Esophagus squamous epithelium (tissue), 4 donors: ENCODE results near the gene SLC66A3.

Experiments
- POLR2A ChIP-seq, 4 donors: fragments of 450-650 bp; IDR thresholded peaks; one replicate each; pipeline ENCODE4 v1.6.1; 2017; ENCODE audit warnings: antibody characterized with exemption in 4 of 4, mild to moderate bottlenecking in 4 of 4, moderate library complexity in 3 of 4
- TF ChIP-seq, protein P1 (sequence below), 6 experiments: fragments of 450-650 bp in 4 of 6; fragments of 200-600 bp in 2 of 6; sonication (generic) in 2 of 6; IDR thresholded peaks; one replicate each; pipeline ENCODE4 v1.5.1; 2016 to 2019; ENCODE audit warnings: antibody characterized with exemption in 6 of 6, mild to moderate bottlenecking in 4 of 6, moderate library complexity in 4 of 6

DNA sequence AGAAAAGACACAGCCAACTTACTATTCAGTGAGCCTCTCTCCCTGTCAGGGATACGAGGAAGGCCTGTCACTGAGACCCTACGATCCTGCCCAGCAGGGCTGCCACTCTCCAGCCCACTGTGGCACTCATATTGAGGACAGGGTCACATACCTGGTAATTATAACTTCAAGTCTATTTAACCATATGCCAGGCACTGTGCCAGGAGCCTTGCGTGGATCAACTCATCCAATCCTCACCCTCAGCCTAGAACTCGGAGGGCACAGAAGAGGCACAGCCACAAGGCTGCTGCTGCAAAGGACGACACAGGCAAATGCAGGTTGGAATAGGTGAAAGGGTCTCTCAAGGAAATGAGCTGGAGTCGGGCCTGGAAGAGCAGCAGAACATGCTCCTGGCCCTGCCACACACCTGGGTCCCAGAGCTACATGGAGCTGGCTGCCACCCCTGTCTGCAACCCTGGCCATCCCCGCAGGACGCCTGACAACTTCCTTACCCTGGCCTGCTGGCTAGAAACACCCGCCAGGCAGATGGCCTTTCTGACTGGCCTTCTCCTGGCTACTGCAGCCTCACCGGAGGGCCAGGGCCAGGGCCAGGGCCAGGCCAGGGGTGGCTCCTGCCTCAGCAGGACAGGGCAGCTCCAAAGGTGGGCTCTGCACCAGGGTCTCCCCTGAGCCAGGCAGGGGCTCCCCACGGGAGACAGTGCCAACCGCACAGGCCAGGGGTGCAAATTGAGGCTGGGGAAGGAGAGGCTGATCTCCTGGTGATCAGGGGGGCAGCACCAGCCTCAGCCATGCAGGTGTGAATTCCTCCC lies 32.1 kb upstream of the SLC66A3 start:
- no peak for TF ChIP-seq POLR2A (IDR thresholded peaks at IDR 0.05)
- TF ChIP-seq, protein P1, sequence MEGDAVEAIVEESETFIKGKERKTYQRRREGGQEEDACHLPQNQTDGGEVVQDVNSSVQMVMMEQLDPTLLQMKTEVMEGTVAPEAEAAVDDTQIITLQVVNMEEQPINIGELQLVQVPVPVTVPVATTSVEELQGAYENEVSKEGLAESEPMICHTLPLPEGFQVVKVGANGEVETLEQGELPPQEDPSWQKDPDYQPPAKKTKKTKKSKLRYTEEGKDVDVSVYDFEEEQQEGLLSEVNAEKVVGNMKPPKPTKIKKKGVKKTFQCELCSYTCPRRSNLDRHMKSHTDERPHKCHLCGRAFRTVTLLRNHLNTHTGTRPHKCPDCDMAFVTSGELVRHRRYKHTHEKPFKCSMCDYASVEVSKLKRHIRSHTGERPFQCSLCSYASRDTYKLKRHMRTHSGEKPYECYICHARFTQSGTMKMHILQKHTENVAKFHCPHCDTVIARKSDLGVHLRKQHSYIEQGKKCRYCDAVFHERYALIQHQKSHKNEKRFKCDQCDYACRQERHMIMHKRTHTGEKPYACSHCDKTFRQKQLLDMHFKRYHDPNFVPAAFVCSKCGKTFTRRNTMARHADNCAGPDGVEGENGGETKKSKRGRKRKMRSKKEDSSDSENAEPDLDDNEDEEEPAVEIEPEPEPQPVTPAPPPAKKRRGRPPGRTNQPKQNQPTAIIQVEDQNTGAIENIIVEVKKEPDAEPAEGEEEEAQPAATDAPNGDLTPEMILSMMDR (IDR thresholded peaks at IDR 0.05), result no peak
